Measurements from ENCODE around the gene DHRS9.

The DHRS9 gene

DNA sequence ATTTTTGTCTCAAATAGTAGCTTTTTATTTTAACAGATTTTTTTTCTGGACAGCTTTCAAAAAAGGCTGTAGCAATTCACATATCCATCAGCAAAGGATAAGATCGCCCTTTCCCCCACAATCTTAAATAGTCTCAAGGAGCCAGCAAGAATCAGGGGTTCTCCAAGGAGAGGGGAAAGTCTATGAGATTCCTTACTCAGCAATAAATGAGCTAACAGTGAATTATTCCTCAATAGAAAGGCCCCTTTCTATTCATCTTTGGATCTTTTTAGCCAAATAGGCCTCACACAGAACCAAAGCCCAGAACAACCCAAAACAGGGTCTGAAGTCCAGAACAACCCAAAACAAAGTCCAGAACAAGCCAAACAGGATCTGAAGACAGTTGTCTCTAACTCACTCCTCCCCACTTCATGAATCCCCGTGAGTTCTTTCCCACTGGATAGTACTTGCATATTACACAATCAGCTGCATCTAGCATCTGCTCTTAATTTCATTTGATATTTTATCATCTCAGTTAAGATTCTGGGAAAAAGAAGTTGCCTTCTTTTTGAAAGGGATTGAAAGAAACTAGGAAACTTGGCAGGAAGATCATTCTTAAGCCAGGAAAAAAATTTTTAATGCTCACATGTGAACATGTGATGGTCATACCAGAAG, 3.4 kb upstream of the DHRS9 start:
- no peak for DNase-seq (ENCODE audit: low spot score)

GRCh38 chr2:169066897-169067296, 2.5 kb upstream of the DHRS9 start:
- DNase-seq (ENCODE audit: low spot score): no peak

GRCh38 chr2:169069833-169070232, 470 bp downstream of the DHRS9 start:
- DNase-seq (ENCODE audit: low spot score): no peak

DNA sequence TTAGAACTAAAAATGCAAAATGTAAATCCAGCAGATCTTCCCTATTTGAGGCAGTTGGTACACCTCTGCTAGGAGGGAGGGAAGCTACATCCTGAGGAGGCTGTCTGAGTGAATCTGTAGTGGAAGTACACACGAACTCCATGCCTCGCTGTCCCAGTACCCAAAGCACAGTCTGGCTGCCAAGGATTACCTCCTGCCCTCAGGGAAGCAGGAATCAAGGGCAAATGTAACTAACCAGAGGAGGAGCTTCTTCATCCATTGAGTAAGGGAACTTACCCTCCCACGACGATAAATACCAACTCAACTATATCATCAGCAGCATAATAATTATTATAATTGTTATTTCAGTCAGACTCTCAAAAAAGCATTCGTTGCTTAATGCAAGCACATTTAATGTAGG, 2.1 kb downstream of the DHRS9 start:
- peak; percentile 53 for DNase-seq (ENCODE audit: low spot score)

- DNase-seq (ENCODE audit: low spot score): no peak
These were observed 3.0 kb downstream of the DHRS9 start for GRCh38 chr2:169072163-169072925.

DNA sequence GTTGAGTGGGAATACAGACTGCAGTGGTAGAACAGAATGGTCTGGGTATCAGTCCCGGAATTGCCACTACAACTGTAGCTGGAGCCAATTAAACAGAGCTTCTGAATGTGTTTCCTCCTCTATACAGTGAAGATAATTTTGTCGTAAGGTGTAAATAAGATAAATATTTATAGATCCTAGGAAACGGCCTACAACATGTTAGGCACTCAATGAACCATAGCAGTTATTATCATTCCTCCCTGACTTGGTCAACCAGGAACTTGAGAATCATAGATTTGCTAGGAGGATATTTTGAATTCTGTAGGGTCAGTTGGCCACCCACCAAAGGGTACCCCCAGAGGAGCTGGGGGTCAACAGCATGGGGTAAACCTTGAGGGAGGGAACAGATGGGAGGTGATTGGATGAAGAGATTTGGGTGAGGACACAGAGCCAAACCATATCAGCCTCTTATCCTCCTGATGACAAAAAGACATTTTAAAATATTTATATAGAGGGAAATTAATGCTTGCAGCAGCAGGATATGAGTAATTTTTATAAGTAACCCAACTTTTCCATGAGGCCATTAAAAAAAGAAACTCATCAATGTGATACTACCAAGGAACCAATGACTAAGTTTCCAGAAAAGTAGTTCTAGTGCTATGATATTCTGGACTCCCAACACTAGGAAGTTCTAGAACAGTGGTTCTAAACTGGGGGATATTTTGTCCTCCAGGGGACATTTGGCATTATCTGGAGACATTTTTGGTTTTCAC, 4.0 kb downstream of the DHRS9 start:
- DNase-seq (ENCODE audit: low spot score): peak; percentile 83

- DNase-seq (ENCODE audit: low spot score): peak; percentile 99
These were observed 4.8 kb downstream of the DHRS9 start for GRCh38 chr2:169073963-169074751.

DNA sequence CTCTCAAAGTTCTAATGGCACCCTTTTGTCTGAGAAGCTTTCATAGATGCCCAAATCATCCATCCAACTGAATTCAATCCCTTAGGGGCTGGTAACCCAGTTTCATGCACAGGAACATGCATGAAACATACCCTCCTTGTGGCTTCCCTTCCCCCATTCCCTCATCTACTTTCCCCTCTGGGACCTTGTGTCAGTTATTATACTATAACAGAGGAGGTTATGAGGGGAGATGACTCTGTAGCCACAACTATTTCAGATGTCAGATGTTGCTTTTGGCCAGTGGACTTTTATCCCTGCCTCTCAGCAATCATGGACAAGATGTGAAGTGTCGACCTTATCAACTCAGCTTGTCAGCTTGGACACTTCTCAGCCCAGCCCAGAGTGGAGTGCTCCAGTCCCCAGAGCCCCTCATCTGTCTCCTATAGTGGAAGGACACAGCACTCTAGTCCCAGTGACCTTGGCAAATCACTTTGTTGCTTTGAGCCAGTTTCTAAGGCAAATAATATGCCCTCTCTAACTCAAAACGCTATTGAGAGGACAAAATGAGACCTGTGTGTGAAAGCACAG, 8.4 kb downstream of the DHRS9 start:
- peak; percentile 53 for DNase-seq (ENCODE audit: low spot score)

DNA sequence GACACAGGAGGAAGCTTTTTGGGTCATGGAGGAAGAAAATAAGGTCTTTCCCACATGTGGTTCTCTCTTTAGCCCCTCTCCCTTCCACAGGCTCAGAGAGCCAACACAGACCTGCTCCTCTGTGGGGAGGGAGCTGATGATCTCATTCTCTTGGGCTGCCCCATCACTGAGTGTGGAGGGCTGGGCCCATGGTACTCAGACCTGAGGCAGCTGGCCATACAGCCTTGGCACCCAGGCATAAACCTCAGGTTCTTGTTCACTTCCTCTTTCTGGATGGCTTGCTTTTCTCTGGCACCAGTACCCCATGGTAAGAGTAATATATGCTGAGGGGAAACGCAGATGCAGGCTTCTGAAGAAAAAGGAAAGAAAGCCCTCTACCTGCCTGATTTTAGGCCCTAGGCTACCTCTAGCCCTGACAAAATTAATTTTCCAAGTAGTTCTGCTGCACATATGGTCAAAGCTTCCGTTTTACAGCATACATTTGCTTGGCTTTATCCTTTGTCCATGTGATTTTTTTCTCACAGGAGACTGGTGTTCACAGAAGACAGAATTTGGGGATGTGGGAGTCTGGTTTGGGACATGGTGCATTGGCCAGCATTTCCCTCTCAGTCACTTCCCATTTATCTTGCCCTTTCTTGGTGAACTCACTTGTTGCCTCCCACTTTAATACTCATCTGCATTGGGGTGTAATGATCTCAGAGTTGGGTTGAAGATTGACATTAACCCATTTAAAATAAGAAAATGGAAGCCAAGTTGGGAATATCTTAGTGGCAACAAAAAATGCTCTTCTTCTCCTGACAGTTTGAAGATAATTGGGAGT, 11.1 kb downstream of the DHRS9 start:
- peak; percentile 92 for DNase-seq (ENCODE audit: low spot score)

GRCh38 chr2:169081551-169081950, 12.2 kb downstream of the DHRS9 start:
- no peak for DNase-seq (ENCODE audit: low spot score)

GRCh38 chr2:169082995-169083394, 13.6 kb downstream of the DHRS9 start:
- no peak for DNase-seq (ENCODE audit: low spot score)

DNA sequence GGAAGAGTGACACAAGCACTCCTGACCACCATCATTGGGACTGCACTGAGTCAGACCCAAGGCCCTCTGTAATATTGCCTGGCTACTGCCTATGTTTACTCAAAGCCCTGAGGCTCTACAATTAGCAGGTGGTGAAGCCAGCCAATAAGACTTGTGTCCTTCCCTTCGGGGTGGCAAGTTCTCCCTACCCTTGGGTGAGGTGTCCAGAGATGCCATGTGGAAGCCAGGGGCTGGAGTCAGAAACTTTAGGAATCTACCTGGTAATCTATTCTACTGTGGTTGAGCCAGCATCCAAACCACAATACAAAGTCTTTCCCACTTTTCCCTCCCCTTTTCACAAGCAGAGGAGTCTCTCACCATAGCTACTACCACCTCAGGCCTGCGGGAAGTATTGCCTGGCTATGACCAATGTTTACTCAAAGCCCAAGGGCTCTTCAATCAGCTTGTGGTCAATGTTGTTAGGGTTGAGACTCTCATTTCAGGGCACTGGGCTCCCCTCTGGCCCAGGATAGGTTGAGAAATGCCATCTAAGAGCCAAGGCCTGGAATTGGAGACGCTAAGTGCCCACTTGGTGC, 17.6 kb downstream of the DHRS9 start:
- DNase-seq (ENCODE audit: low spot score): peak; percentile 53

- DNase-seq (ENCODE audit: low spot score): no peak
These were observed 18.5 kb downstream of the DHRS9 start for GRCh38 chr2:169087757-169088379.

DNA sequence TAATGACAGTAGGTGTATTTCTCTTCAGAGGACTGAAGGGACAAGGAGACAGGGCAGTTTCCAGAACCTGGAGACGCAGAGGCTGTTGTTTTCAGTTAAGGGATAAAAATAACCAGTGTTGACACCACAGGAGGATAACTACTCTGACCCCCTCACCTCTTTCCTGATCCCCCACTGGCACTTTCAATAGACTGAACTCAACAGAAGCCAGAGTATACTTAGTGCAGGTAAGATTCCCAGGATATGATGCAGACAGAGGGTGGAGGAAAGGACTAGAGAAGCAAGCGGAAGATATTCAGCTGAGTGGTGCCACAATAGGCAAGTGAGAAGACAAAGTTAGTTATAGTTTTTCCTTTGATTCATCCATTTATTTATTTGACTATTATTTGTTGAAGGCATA, 19.8 kb downstream of the DHRS9 start:
- DNase-seq (ENCODE audit: low spot score): no peak

DNA sequence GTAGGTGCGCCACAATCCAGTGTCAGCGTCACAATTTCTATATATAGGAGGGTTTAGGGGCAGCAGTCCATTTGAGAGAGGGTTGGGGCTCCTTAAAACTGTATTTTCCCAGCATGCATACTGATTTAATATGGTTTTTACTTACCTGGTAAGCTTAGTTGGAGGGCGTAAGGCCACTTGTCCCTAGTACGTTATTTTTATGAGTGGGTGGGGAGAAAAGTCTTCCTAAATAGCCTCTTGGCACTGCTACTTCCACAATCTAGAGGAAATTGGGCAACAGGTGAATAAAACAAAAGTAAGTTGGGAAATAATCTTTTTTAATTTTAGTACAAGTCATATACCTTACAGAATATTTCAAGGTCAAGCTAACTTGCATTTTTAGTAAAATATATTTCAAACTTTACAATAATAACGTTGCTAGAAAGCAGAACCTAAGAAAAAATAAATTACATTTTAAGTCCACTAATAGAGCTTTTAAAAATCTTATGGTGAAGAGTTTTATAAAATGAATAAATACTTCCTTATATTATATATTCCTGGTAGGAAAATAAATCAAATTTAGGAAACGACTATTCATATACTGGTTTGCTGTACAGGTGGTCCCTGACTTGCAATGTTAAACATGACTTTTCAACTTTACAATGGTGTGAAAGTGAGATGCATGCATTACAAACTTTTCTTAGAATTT, 20.9 kb downstream of the DHRS9 start:
- no peak for DNase-seq (ENCODE audit: low spot score)

DNA sequence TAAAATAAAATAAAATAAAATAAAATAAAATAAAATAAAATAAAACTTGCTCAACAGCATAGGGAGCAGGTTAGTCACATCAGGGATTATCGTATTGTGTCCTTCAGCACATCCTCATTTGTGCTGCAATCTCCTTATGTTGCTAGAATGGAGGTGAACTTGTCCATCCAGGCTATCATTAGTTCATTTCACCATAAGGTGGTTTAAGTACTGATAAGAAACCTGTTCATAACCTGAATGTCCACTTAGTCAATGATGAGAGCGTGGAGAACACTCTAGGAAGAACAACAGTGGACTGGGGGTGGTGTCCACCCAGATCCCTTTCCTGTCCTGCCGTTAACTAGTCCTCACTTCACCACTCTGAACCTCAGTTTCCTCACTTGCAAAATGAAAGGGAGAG, 21.9 kb downstream of the DHRS9 start:
- no peak for DNase-seq (ENCODE audit: low spot score)

- peak; percentile 67 for DNase-seq (ENCODE audit: low spot score)
These were observed 22.6 kb downstream of the DHRS9 start for GRCh38 chr2:169091761-169092519.

- DNase-seq (ENCODE audit: low spot score): no peak
These were observed 24.2 kb downstream of the DHRS9 start for GRCh38 chr2:169093535-169093934.

DNA sequence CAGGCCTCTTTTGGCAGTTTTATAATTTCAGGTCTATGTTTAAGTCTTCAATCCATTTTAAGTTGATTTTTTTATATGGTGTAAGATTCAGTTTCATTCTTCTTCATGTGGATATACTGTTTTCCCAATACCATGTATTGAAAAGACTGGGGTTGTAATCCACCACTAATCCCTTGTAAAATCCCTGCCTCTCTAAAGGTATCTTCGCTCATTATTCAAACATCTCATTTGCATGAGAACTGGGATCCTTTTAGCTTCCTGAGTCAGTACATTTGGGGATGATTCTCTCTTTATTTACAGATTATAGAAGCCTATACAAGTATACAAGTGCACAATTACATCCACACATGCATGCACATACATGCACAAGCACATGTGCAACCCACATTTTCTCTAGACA, 25.3 kb downstream of the DHRS9 start:
- DNase-seq (ENCODE audit: low spot score): no peak

All from kidney tubule cell (primary cell).